ENCODE measurements around the gene FGF13.

The FGF13 gene

GRCh38 chrX:138651494-138651893 is 60.0 kb downstream of the FGF13 start:
- DNase-seq = no peak

- DNase-seq = no peak
These were observed 62.9 kb downstream of the FGF13 start for GRCh38 chrX:138648568-138648967.

- DNase-seq = no peak
These were observed 72.5 kb downstream of the FGF13 start for GRCh38 chrX:138638996-138639395.

Data from activated CD4-positive, CD25-positive, alpha-beta regulatory T cell treated with anti-CD3 and anti-CD28 coated beads, Interleukin-2, amount 50 U/mL, for 72 hours (primary cell).